GM10266 (cell line): ENCODE measurements around the gene MTM1.
A peak's percentile ranks its signal among the peaks of the same experiment; 100 is the strongest.

Experiments used
- DNase-seq: peaks from one replicate; pipeline ENCODE4 v3.0.0; 2012; ENCODE audit errors: extremely low spot score
- TF ChIP-seq, protein P1 (sequence below): IDR thresholded peaks from 2 replicates; pipeline ENCODE4 v1.5.1; 2012; ENCODE audit warnings: mild to moderate bottlenecking, low read depth; ENCODE audit not compliant: control insufficient read depth, insufficient read depth; ENCODE audit errors: missing control alignments

Gene MTM1

DNA sequence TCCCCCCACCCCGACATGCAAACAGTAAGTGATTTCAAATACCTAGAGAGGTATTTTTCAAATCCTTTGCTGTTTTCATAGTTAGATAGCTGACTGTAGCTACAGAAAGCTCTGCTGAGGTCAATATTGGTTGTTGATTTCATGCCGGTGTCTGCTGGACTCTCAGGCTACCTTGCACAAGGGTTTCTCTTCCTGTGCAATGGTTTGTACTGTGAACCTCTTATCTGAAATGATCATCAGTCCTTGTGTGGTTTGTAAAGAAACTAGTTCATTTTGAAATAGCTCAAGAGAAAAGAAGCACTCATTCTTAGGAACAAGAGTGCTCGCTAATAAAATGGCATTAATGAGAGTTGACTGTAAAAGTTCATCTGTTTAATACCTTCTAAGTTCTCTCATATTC is 2.1 kb downstream of the MTM1 start:
- DNase-seq: no peak
- TF ChIP-seq, protein P1, sequence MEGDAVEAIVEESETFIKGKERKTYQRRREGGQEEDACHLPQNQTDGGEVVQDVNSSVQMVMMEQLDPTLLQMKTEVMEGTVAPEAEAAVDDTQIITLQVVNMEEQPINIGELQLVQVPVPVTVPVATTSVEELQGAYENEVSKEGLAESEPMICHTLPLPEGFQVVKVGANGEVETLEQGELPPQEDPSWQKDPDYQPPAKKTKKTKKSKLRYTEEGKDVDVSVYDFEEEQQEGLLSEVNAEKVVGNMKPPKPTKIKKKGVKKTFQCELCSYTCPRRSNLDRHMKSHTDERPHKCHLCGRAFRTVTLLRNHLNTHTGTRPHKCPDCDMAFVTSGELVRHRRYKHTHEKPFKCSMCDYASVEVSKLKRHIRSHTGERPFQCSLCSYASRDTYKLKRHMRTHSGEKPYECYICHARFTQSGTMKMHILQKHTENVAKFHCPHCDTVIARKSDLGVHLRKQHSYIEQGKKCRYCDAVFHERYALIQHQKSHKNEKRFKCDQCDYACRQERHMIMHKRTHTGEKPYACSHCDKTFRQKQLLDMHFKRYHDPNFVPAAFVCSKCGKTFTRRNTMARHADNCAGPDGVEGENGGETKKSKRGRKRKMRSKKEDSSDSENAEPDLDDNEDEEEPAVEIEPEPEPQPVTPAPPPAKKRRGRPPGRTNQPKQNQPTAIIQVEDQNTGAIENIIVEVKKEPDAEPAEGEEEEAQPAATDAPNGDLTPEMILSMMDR: no peak

DNA sequence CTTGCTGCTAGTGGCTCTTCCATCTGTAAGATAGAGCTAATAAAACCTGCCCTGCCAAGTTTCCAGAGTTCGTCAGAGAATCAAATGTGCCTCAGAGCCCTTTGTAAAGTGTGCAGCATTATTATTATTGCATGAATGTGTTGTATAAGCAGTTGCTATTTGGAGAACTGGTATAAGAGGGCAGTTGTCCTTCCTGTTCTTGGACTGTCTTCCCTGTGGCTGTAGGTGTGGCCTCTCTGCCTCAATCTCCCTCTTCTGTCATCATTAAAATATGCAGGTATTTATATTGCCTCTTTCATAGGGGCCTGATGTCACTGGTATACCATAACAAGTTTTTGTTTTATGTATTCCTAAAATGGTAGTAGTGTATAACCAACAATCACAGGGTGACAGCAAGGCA is 3.8 kb downstream of the MTM1 start:
- no peak for DNase-seq
- TF ChIP-seq, protein P1: no peak

DNA sequence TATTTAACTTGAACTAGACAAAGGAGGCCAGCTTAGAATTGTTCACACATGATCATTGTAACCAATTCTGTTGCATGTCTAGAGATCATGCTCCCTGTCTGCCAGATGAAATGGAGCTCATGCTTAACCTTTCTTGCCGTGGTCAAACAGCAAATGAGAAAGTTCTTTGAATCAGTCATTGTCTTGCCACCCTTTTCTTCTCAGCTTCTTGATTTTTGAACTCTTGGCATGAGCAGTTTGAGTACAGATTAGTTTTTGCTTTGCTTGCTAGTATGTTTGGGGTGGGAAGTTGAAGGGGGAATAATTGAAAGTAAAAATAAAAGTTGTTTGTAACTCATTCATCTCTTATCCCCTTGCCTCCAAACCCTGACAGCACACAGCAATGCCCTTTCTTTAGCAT is 4.7 kb downstream of the MTM1 start:
- TF ChIP-seq, protein P1: no peak
- no peak for DNase-seq

DNA sequence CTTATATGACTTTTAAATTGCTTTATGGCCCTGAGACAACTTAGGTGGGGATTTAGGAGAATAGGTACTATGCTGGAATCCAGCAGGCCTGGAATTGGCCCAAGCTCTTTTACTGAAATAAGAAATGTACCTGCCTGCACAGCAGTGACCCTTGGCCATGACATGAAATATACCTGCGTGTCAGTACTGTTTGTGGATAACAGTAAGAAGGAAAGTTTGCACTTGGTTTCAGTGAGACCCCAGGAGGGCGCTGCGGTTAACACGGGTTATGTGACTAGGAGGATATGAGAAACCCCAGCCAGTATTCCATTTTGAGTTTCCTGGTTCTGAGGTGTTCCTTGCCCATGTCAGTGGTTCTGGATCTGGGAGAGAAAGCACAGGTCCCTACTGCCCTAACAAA is 5.3 kb downstream of the MTM1 start:
- TF ChIP-seq, protein P1: no peak
- DNase-seq: no peak

DNA sequence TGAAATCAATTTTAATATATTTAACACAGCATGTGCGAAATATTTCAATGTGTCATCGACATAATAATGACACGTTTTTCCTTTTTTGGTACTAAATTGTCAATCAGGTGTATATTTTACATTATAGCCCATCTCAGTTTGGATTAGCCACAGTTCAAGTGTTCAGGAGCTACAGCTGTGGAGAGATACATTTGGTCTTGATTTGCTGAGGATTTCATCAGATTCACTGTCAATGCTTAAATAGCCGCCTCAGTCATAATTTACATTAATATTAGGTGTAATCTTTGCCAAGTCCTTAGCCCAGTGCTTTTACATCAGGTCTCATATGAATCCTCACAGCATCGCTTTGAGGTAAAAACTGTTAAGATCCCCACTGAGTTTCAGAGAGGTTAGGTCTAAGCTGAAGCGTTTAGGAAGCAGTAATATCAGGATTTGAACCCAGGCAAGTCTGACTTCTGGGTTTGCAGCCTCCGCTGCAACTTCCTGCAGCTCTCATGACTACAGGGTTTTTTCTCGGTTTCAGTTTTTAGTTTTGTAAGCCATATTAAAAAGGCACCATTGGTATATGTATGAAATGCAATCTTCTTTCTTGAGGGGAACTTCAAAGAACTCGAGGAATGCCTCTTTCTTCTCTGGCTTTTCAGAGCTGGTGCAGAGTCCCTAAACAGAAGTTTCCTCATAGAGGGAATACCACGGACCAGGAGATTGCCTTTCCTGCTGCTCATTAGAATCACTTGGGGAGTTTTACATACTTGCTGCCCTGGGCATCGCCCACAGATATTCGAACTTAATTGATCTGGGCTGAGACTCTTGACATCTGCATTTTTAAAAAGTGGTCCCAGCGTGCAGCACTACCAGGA is 6.4 kb downstream of the MTM1 start:
- peak; percentile 13 for DNase-seq

DNA sequence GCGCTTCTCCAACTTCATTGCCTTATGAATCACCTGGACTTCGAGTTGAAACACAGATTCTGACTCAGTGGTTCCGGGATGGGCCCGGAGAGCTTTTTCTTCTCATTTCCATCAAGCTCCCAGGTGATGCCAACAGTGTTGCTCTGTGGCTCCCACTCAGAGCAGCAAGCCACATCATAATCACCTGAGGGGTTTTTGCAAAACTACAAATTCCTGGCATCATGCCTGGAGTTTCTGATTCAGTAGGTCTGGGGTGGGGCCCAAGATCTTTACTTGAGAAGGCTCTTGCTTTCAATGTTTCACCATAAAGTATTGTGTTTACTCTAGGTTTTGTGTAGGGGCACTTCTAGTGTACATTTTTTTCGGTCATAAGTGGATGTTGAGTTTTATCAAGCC is 7.0 kb downstream of the MTM1 start:
- TF ChIP-seq, protein P1: no peak
- no peak for DNase-seq

More for the DNA sequence above, 6.4 kb downstream of the MTM1 start:
- TF ChIP-seq, protein P1: no peak

DNA sequence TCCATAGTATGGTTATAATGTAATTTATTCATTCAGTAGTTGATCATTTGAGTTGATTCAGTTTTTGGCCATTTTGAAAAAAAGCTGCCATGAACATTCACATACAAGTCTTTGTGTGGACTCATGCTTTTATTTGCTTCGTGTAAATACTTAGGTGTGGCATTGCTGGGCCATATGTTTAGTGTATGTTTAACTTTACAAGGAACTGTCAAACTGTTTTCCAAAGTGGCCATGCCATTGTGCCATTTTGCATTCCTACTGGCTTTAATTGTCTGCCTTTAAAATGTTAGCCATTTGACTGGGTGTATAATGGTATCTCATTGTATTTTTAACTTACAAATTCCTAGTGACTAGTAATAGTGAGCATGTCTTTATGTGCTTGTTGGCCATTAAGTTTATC is 8.8 kb downstream of the MTM1 start:
- no peak for DNase-seq

More for the DNA sequence above, 8.8 kb downstream of the MTM1 start:
- TF ChIP-seq, protein P1: no peak
